NB4 (cell line): ENCODE results near the gene LMNA.

Experiments used
- POLR2A ChIP-seq: IDR thresholded peaks from 2 replicates; pipeline ENCODE4 v1.6.1; 2011; ENCODE audit warnings: mild to moderate bottlenecking; ENCODE audit not compliant: insufficient read length; ENCODE audit errors: extremely low read depth
- TF ChIP-seq, protein P1 (sequence below): IDR thresholded peaks from one replicate; pipeline ENCODE4 v1.5.1; 2012; ENCODE audit warnings: low read depth, low read length

DNA sequence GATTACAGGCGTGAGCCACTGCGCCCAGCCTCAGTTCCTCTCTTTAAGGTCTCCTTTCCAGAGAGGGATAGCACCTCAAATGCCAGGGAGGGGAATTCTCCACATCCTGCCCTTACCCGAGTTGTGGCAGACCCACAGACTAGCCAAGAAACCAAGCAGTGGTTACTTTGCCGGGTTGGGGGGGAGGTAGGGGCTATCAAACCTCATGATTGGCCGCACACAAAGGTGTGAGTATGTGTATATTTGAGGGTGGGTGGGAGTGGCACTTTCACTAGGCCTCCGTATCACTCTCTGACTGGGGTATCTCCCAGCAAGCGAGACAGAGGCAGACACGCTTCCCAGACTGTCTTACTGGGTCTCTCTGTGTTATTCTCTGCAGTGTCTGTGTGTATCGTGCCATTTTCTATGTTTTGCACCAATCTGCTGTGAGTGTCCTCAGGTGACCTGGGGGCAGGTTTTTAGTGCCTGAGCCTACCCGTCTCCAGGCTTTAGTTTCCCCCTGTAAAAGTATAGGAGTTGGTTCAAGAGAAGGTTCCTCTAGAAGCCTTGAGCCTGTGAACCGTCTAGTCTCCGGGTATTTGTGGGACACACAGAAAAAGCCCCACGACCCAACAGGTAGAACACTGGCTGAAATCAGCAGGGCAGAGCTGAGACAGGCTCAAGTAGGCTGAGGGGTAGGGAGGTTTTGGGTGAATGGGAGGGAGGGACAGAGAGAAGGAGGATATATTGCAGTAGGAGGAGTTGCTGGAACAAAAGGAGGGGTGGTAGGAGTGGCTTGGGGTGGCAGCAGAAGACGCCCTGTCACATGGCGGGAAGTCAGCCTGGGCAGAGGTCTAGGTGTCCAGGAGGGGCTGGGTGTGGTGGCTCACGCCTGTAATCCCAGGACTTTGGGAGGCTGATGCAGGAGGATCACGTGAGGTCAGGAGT is 10.3 kb downstream of the LMNA start:
- no peak for TF ChIP-seq POLR2A
- TF ChIP-seq, protein P1, sequence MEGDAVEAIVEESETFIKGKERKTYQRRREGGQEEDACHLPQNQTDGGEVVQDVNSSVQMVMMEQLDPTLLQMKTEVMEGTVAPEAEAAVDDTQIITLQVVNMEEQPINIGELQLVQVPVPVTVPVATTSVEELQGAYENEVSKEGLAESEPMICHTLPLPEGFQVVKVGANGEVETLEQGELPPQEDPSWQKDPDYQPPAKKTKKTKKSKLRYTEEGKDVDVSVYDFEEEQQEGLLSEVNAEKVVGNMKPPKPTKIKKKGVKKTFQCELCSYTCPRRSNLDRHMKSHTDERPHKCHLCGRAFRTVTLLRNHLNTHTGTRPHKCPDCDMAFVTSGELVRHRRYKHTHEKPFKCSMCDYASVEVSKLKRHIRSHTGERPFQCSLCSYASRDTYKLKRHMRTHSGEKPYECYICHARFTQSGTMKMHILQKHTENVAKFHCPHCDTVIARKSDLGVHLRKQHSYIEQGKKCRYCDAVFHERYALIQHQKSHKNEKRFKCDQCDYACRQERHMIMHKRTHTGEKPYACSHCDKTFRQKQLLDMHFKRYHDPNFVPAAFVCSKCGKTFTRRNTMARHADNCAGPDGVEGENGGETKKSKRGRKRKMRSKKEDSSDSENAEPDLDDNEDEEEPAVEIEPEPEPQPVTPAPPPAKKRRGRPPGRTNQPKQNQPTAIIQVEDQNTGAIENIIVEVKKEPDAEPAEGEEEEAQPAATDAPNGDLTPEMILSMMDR, result no peak
